ENCODE data around the gene TP53RK. TPM values are rescaled to one million over a fixed set of nuclear protein-coding genes. Genes with fewer than 3 reads are reported as not detected.

TP53RK gene
- total and polyA plus RNA-seq, 2 experiments from 2014 or later = 24.2 to 26.0 TPM

GRCh38 chr20:46683668-46683938 lies 5.6 kb downstream of the TP53RK start:
- 0 out of 2 replicates have a peak, but pooled peaks cover 6% of the 10 kb centered on the region for H4K20me1 ChIP-seq (replicated peaks; ENCODE audit: insufficient read depth)
- H3K79me2 ChIP-seq (replicated peaks; ENCODE audit: insufficient read depth) = peaks cover 64% of the 10 kb centered on the region
- no peak for TF ChIP-seq CREB1 (CRISPR knock-in tag; IDR thresholded peaks at IDR 0.05; ENCODE audit: low read depth)
- Mint-ChIP-seq H3K4me3 (peak overlapping the region; percentile 73), H3K4me1 (peaks cover 41% of the 10 kb centered on the region), H3K36me3 (ENCODE audit: low read depth) (peaks cover 46% of the 10 kb centered on the region), H3K27ac (peak overlapping the region; percentile 79), H3K27me3 (ENCODE audit: insufficient read depth, low read depth, poor library complexity) (peaks cover 7% of the 10 kb centered on the region), H3K9me3 (peaks cover 3% of the 10 kb centered on the region; the same call in 2 of the 3 replicates)
- H3K4me3 ChIP-seq = peak overlapping the region; percentile 61
- no peaks in the 10 kb centered on the region for H3K9me2 ChIP-seq (ENCODE audit: insufficient read depth)
- no peaks in the 10 kb centered on the region for H3K27me3 ChIP-seq (ENCODE audit: insufficient read depth)
- H3K4me2 ChIP-seq = peak overlapping the region; percentile 77
- DNase-seq (ENCODE audit: low spot score) (no peak), ATAC-seq (peak; percentile 16)
- peaks cover 12% of the 10 kb centered on the region for H3K36me3 ChIP-seq (ENCODE audit: insufficient read depth)
- H3K4me1 ChIP-seq (ENCODE audit: insufficient read depth) = peaks cover 34% of the 10 kb centered on the region; the same call in 1 of the 2 replicates
- H3F3A ChIP-seq (replicated peaks; ENCODE audit: low read depth) = peaks cover 4% of the 10 kb centered on the region; the same call in 1 of the 2 replicates
- H3K27ac ChIP-seq (ENCODE audit: low read depth) = peak overlapping the region; percentile 89
- H2AFZ ChIP-seq = no peak overlapping the region

GRCh38 chr20:46683011-46683667 lies 6.1 kb downstream of the TP53RK start:
- Histone ChIP-seq H3K4me1 (ENCODE audit: insufficient read depth) (peaks cover 31% of the 10 kb centered on the region; the same call in 1 of the 2 replicates), H3K4me3 (peak overlapping the region; percentile 61), H3K79me2 (replicated peaks; ENCODE audit: insufficient read depth) (peaks cover 59% of the 10 kb centered on the region), H4K20me1 (replicated peaks; ENCODE audit: insufficient read depth) (0 out of 2 replicates have a peak, but pooled peaks cover 6% of the 10 kb centered on the region), H3F3A (replicated peaks; ENCODE audit: low read depth) (peaks cover 4% of the 10 kb centered on the region; the same call in 1 of the 2 replicates), H2AFZ (no peak overlapping the region), H3K27me3 (ENCODE audit: insufficient read depth) (no peaks in the 10 kb centered on the region), H3K9me2 (ENCODE audit: insufficient read depth) (no peaks in the 10 kb centered on the region), H3K27ac (ENCODE audit: low read depth) (peak overlapping the region; percentile 89), H3K36me3 (ENCODE audit: insufficient read depth) (peaks cover 12% of the 10 kb centered on the region), H3K4me2 (peak overlapping the region; percentile 77)
- no peak for DNase-seq (ENCODE audit: low spot score)
- no peak for ATAC-seq
- peak overlapping the region; percentile 73 for H3K4me3 Mint-ChIP-seq
- peaks cover 3% of the 10 kb centered on the region; the same call in 2 of the 3 replicates for H3K9me3 Mint-ChIP-seq
- peaks cover 41% of the 10 kb centered on the region for H3K4me1 Mint-ChIP-seq
- TF ChIP-seq ZNF114 (CRISPR knock-in tag; IDR thresholded peaks at IDR 0.05) = no peak
- TF ChIP-seq CREB1 (CRISPR knock-in tag; IDR thresholded peaks at IDR 0.05; ENCODE audit: low read depth) = no peak
- TF ChIP-seq ZNF462 (CRISPR knock-in tag; IDR thresholded peaks at IDR 0.05) = no peak
- no peak for TF ChIP-seq JUNB (IDR thresholded peaks at IDR 0.05; ENCODE audit: unreplicated experiment)
- no peak for TF ChIP-seq POLR2AphosphoS5 (IDR thresholded peaks at IDR 0.05; ENCODE audit: low read depth)
- H3K27me3 Mint-ChIP-seq (ENCODE audit: insufficient read depth, low read depth, poor library complexity) = peaks cover 7% of the 10 kb centered on the region
- H3K27ac Mint-ChIP-seq = peak overlapping the region; percentile 79
- peaks cover 50% of the 10 kb centered on the region for H3K36me3 Mint-ChIP-seq (ENCODE audit: low read depth)
